Measurements from ENCODE around the gene COL2A1. TPM values are rescaled to one million over a fixed set of nuclear protein-coding genes. Genes with fewer than 3 reads are reported as not detected.

Gene COL2A1
- total RNA-seq, 2 experiments from 2014 or later = 0.04 TPM; not detected in 1

DNA sequence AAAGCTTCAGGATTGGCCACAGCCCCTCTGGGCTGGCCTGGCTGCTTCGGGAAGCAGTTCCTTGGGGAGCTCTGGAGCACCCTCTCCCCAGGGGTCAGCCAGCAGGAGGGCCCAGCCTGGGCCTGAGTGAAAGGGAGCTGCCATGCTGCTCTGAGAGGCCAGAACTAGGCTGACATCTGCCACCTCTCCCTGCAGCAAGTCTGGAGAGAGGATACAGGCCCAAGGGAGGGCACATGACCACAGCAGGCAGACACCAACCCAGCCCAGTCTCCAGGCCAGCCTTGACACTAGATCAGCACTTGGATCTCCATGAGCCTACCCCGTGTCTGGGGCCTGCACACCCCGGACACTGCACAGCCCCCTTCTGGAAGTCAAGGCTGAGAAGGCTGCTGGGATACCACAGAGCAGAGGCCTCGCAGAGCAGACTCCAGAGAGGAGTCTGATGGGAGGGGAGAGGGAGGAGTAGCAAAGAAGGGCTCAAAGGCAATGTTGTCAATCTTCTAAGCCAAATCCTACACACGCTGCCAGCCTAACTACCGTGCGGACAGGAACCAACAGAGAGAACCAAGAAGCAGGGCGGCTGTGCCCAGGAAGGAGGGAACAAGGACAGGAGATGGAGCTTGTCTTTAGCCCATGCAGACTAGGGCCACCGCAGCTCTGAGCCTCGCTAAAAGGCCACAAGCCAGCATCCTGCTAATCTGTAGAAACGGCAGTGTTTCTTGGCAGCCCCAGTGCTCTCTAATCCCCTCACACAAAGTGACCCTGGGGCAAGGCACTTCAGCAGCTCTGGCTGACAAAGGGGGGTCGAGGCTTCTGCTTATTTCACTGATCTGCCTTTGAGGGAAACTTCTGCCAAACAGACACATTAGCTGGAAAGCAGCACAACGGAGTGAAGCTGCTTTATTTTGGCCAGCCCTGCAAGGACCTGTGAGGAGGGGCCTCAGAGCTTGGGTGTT, 12.9 kb downstream of the COL2A1 start:
- Mint-ChIP-seq H3K9me3 (no peaks in the 10 kb centered on the region), H3K27ac (no peak overlapping the region), H3K36me3 (no peaks in the 10 kb centered on the region), H3K4me1 (peaks cover 23% of the 10 kb centered on the region), H3K4me3 (no peak overlapping the region), H3K27me3 (peaks cover 35% of the 10 kb centered on the region)
- DNase-seq = no peak

DNA sequence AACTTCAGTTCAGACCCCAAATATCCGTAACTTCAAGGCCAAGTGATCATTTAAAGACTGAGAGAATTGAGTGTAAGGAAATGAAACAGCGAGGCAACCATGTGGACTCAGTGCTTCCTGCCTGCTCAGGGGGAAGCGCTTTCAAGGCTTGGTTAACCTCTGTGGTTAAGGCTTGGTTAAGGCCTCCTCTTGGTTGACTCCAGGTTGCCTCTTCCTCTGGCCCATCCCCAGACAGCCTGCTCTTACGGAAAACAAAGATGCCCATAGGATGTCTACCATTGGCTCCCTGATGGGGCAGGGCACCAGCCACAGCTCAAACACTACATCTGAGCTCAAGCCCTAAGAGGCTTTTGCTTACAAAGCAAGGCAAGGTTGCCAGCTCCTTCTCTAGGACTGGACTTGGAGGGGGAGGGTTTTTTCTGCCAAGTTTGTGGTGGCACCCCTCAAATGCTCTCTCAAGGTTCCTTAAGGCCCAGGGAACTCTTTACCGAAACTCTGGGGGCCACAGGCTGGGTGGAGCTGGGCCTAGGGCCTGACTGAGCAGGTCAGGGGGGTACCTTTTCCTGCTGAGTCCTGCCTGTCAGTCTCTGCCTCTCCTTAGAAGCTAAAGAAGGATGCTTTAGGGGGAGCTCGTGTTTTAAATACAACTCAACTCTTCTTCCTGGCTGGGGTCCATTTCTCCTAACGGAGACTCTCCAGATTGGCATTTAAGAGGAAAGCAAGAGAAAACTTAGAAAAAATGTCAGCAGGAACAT, 13.7 kb downstream of the COL2A1 start:
- Mint-ChIP-seq H3K4me3 (no peak overlapping the region), H3K27me3 (peaks cover 38% of the 10 kb centered on the region), H3K36me3 (no peaks in the 10 kb centered on the region), H3K27ac (peak overlapping the region; percentile 75), H3K9me3 (no peaks in the 10 kb centered on the region), H3K4me1 (peaks cover 23% of the 10 kb centered on the region)
- peak; percentile 65 for DNase-seq

DNA sequence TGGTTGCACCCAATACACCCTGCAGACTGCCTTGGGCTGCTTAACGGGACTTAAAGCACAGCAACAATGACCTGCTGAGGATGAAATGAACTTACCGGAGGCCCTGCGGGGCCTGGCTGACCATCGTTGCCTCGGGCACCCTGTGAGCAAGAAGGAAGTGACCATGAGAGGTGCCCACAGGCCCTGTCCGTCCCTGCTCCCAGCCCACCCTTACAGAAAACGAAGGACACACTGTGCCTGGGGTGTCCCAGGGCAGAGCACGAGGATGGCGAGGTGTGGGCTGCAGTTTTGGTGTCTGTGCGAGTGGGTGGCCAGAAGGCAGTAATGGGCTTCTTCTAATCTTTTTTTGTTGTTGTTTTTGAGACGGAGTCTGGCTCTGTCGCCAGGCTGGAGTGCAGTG, 14.6 kb downstream of the COL2A1 start:
- Mint-ChIP-seq H3K27me3 (peaks cover 32% of the 10 kb centered on the region), H3K36me3 (no peaks in the 10 kb centered on the region), H3K27ac (no peak overlapping the region), H3K4me3 (no peak overlapping the region), H3K9me3 (no peaks in the 10 kb centered on the region), H3K4me1 (peaks cover 23% of the 10 kb centered on the region)
- DNase-seq = no peak

DNA sequence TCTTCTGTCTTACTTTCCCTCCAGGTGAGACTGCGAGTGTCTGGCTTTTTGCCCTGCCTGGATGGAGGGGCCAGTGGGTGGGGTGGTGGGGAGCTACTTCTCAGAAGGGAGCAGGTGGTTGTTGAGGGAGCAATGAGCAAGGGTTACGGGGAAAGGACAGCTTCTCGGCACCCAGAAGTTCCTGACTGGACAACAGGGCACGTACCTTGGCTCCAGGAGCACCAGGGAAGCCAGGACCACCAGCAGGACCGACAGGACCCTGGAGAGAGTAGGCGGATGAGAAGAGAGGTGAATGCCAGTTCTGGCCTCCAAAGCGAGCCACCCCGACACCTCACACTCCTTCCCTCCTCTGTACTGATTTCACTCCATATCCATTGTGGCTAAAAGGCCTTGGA, 15.3 kb downstream of the COL2A1 start:
- Mint-ChIP-seq H3K4me1 (peaks cover 23% of the 10 kb centered on the region), H3K27me3 (peaks cover 33% of the 10 kb centered on the region), H3K27ac (no peak overlapping the region), H3K4me3 (no peak overlapping the region), H3K9me3 (no peaks in the 10 kb centered on the region), H3K36me3 (no peaks in the 10 kb centered on the region)
- no peak for DNase-seq

DNA sequence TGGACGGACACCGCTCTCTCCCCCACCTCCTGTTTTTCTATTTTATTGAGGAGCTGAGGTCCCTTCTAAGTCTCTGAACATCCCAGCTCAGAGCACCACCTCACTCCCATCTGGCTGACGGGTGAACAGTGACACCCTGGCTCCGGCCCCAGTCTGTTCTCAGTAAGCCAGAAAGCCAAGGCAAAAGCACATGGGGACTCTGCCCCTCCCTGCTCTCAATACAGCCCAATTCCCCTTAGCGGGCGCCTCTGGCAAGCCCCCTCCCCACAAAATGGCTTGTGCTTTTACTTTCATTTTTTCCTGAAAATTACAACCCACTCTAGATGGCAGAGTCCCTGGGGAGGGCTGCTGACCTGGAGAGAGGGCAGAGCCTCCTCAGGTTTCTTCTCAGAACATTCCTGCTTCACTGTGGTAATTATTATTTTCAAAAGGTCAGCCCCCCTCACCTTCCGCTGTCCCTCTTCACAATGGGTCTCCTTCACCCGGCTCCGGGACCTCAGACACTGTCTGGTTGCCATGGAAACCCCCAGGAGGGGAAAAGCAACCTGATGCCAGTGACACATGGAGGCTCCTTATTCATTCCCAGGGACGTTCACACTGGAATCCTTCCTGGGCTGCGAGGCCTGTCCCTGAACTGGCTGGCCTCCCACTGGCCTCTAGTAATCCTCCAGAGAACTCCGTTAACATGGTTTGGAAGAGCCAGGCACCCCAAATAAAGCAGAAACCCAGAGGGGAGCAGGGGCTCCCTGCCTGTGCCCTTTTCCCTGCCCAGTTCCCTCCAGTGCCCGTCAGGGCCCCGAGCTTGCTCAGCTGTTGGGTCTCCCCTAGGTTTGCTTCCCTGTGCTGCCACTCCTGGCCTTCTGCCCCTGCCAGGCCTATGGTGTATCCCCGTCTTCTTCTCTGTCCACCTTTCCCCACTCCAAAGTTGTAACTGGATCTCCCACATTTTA, 15.9 kb downstream of the COL2A1 start:
- Mint-ChIP-seq H3K27me3 (peaks cover 28% of the 10 kb centered on the region), H3K4me3 (no peak overlapping the region), H3K9me3 (no peaks in the 10 kb centered on the region), H3K4me1 (peaks cover 23% of the 10 kb centered on the region), H3K27ac (no peak overlapping the region), H3K36me3 (no peaks in the 10 kb centered on the region)
- DNase-seq = no peak

DNA sequence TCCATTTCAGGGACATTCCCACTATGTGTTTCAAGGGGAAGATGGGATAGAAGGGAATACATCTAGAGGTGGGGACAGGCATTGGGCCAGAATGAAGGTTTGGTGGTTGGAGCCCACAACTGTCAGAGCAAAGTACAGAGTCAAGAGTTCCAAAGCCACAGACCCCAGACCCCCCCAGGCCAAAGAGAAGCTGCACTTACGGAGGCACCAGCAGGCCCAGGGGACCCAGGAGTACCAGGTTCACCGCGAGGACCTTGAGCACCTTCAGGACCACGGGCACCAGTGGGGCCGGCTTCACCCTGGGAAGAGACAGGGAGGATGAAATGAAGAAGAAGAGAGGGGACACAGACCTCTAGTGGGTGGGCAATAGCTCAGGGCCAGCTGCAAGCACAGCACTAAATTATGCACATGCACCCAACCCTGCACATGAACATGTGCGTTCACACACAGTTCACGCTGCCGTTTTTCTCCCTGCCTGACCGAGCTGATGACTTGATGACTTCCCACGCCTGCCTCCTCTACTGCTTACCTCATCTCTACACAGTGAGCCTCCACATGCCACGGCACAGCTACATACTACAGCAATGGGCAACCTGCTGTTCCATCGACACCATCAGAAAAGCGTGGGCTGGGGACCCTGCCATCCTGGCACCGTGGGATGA, 16.7 kb downstream of the COL2A1 start:
- no peaks in the 10 kb centered on the region for H3K9me3 Mint-ChIP-seq
- peaks cover 22% of the 10 kb centered on the region for H3K27me3 Mint-ChIP-seq
- H3K36me3 Mint-ChIP-seq = no peaks in the 10 kb centered on the region
- DNase-seq = no peak
- peaks cover 23% of the 10 kb centered on the region for H3K4me1 Mint-ChIP-seq
- H3K4me3 Mint-ChIP-seq = no peak overlapping the region
- H3K27ac Mint-ChIP-seq = no peak overlapping the region

DNA sequence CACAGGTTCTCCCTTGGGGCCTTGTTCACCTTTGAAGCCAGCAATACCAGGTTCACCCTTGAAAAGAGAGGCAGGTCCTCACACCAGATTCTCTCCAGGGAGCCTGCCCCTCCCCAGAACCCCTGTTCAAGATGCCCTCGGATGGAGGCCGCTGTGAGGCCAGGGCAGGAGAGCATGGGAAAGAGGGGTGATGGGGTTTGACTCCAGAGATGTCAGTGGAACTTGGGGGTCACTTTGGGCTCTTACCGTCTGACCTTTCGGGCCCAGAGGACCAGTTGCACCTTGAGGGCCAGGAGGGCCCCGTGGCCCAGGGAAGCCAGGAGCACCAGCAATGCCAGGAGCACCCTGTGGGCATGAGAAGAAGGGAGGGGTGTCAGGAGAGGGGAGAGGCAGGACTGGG, 17.4 kb downstream of the COL2A1 start:
- DNase-seq = no peak

DNA sequence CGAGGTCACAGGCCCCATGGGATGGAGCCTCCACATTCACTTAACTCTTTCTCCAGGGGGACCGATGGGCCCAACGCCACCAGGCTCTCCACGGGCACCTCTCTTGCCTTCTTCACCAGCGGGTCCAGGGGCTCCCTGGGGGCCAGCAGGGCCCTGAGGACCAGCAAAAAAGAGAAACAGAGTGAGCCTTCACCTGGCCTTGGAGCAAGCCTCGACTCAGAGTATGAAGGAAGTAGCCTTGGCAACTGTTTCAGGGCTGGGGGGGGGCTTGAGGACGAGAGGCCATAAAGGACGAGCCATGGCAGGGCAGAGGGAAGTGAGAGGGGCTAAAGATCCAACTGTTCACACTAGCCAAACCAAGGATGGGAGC, 18.0 kb downstream of the COL2A1 start:
- Mint-ChIP-seq H3K36me3 (no peaks in the 10 kb centered on the region), H3K4me1 (peaks cover 21% of the 10 kb centered on the region), H3K27me3 (peaks cover 17% of the 10 kb centered on the region), H3K27ac (no peak overlapping the region), H3K9me3 (no peaks in the 10 kb centered on the region), H3K4me3 (no peak overlapping the region)
- no peak for DNase-seq

More for the DNA sequence above, 17.4 kb downstream of the COL2A1 start:
- Mint-ChIP-seq H3K9me3 (no peaks in the 10 kb centered on the region), H3K27me3 (peaks cover 17% of the 10 kb centered on the region), H3K27ac (no peak overlapping the region), H3K4me3 (no peak overlapping the region), H3K4me1 (peaks cover 23% of the 10 kb centered on the region), H3K36me3 (no peaks in the 10 kb centered on the region)

DNA sequence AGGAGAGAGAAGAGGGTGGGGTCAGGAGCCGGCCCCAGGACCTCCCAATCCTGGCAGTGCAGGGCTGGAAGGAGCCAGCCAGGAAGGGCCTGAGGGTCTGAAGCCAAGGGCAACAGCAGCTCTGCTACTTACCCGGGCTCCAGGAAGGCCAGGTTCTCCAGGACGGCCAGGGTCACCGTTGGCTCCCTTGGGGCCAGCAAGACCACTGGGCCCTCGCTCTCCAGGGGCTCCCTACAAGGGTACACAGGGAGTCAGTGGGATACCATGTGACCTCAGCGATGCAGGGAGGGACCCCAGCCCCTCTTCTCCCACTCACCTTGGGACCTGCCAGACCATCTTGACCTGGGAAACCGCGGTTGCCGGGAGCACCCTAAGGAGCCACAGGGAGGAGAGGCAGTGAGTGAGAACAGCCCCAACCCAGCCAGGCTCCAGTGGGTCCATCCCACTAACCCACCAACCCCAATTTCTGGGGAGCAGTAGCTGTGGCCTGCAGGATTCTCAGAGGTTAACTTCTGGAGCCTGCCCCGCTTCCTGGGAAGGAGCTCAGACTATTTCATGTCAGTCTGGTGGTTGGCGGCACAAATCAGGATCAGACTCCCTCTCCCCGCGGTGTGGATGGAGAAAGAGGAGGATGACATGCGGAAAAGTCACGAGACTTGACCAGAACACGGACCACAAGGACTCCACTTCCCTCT, 18.5 kb downstream of the COL2A1 start:
- Mint-ChIP-seq H3K36me3 (no peaks in the 10 kb centered on the region), H3K4me1 (peaks cover 16% of the 10 kb centered on the region), H3K4me3 (no peak overlapping the region), H3K27ac (no peak overlapping the region), H3K27me3 (peaks cover 17% of the 10 kb centered on the region), H3K9me3 (no peaks in the 10 kb centered on the region)
- DNase-seq = no peak

DNA sequence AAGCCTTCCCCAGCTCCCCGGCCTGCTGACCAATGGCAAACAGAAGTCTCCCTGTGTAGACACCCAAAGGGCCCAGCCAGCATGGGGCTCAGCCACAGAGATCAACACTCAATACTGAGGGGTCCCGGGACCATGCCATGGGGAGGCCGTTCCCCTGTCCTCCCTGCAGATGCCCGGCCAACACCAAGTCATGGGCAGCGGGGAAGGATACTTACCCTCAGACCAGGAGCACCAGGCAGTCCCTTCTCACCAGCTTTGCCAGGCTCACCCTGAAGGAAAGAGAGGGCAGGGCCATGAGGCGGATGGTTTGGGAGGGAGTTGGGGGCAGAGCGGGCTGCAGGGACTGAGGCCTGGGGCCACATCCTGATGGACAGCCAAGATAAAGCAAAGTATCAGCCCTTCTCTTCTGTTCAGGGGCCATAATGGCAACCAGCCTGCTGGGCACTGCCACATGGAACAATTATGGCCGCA, 19.9 kb downstream of the COL2A1 start:
- H3K4me1 Mint-ChIP-seq = peaks cover 2% of the 10 kb centered on the region
- no peaks in the 10 kb centered on the region for H3K9me3 Mint-ChIP-seq
- no peaks in the 10 kb centered on the region for H3K36me3 Mint-ChIP-seq
- H3K27me3 Mint-ChIP-seq = peaks cover 17% of the 10 kb centered on the region
- DNase-seq = no peak
- H3K27ac Mint-ChIP-seq = no peak overlapping the region
- H3K4me3 Mint-ChIP-seq = no peak overlapping the region

DNA sequence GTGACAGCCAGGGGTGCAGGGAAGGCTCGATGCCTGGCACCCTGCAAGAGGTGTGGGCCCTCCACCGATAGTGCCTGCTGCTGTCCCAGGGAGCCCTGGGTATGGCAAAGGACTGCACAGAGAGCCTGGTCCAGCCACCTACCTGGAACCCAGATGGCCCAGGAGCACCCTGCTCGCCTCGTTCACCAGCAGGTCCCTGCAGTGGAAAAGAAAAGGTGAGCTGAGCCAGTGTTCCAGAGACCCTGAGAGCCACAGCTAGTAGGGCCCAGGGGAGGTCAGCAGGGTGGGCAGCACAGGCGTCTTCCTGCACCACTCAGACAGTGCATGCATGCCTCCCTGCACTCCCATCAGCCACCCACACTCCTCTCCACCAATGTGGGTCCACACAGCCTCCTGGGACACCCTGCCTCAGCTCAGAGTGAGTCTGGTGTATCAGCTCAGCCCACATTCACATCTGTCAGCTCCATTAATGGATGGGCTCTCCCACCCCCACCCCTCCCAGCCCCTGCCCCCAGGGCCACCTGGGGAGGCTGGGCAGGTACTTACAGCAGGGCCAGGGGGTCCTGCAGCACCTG, 20.6 kb downstream of the COL2A1 start:
- no peak for DNase-seq
- no peaks in the 10 kb centered on the region for H3K4me1 Mint-ChIP-seq
- H3K27ac Mint-ChIP-seq = no peak overlapping the region
- no peaks in the 10 kb centered on the region for H3K9me3 Mint-ChIP-seq
- no peaks in the 10 kb centered on the region for H3K36me3 Mint-ChIP-seq
- no peak overlapping the region for H3K4me3 Mint-ChIP-seq
- peaks cover 17% of the 10 kb centered on the region for H3K27me3 Mint-ChIP-seq

DNA sequence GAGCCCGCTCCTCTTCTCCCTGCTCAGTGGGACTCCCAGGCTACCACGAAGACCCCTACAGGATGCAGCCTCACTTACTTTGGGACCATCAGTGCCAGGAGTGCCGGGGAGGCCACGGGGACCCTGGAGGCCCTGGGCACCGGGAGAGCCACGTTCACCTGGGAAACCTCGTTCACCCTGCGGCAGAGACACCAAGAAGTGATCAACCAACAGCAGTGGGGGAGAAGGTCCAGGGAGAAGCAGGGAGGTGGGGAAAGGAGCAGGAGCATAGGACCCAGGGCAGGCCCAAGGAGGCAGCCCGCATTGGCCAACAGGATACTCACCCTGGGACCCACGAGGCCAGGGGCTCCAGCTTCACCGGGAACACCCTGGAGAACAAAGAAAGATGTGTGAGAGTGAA, 21.5 kb downstream of the COL2A1 start:
- DNase-seq = no peak
- Mint-ChIP-seq H3K27ac (no peak overlapping the region), H3K9me3 (no peaks in the 10 kb centered on the region), H3K4me3 (no peak overlapping the region), H3K4me1 (no peaks in the 10 kb centered on the region), H3K36me3 (no peaks in the 10 kb centered on the region), H3K27me3 (peaks cover 9% of the 10 kb centered on the region)

DNA sequence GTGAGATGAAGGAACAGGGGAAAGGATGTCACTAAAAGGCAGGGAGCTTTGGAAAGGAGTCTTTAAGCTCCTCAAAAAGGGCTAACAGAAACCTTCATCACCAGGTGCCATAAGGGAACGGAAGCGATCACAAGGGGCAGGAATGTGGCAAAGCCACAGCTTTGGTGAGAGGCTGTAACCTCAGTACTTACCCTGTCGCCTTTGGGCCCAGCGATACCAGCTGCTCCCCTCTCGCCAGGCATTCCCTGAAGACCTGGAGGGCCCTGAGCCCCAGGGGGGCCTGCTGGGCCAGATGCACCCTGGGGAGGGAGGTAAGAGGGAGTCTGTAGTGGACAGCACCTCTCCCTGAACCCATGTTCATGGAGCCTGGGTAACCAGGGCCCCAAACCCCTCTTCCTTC, 22.0 kb downstream of the COL2A1 start:
- no peak for DNase-seq
- no peaks in the 10 kb centered on the region for H3K9me3 Mint-ChIP-seq
- no peak overlapping the region for H3K4me3 Mint-ChIP-seq
- H3K27me3 Mint-ChIP-seq = peaks cover 8% of the 10 kb centered on the region
- no peak overlapping the region for H3K27ac Mint-ChIP-seq
- H3K4me1 Mint-ChIP-seq = no peaks in the 10 kb centered on the region
- no peaks in the 10 kb centered on the region for H3K36me3 Mint-ChIP-seq

Measured in activated naive CD8-positive, alpha-beta T cell treated with anti-CD3 and anti-CD28 coated beads for 36 hours (primary cell).